Measurements from ENCODE around the gene PRPF6. TPM values are rescaled to one million over a fixed set of nuclear protein-coding genes. Genes with fewer than 3 reads are reported as not detected.

PRPF6 gene
- total and polyA plus RNA-seq, 2 of the 13 experiments (the other 11 are each of a cell fraction or from before 2014, with no cell fraction given) = 63.7 to 101 TPM

DNA sequence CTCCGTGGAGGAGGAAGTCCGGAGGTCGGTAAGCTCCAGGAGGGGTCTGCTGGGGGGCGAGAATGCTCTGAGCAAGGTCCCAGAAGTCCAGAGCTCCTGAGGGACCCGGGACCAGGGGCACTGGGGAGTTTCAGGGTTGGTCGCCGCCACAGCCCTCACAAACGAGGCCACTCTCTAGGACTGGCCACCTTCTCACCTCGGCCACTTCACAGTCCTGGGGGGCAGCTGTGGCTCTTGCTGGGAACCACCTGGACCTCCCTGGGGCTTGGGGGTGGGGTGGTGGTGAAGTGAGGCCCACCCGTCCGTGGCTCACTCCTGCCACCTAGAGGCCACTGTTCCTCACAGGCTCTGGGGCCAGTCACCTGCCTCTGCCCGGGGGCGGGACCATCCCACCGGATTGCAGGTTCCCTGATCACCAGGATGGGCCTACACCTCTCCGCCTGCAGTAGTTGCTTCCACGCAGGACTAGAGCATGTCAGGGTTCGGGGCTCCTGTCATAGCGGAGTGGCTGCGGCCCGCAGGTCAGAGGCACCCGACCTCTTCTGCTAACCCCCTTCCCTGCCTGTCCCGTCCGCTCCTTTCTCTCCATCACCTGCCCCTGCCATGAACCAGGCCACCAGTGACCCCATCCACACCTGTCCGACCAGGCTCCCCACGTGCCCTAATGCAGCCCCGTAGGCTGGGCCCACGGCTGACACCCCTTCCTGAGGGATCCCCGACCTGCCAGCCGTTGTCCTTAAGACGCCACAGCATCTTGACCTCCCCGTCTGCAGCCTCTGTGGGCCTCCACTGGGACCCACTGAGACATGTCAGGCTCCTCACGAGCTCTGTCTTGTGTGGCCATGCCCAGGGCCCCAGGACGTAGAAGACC lies 76.9 kb downstream of the PRPF6 start (continued):
- TF ChIP-seq MEIS1 (CRISPR knock-in tag; IDR thresholded peaks at IDR 0.05; ENCODE audit: borderline replicate concordance) = peak; percentile 5; the same call in 1 of the 2 replicates
- no peak for TF ChIP-seq ZNF431 (CRISPR knock-in tag; IDR thresholded peaks at IDR 0.05; ENCODE audit: borderline replicate concordance, low read depth)
- TF ChIP-seq TEAD2 (CRISPR knock-in tag; IDR thresholded peaks at IDR 0.05) = no peak
- TF ChIP-seq ZNF605 (CRISPR knock-in tag; IDR thresholded peaks at IDR 0.05) = no peak
- no peak for TF ChIP-seq REXO4 (CRISPR knock-in tag; IDR thresholded peaks at IDR 0.05; ENCODE audit: borderline replicate concordance)
- no peak; the same call in 1 of the 2 replicates for TF ChIP-seq DPF2 (CRISPR knock-in tag; IDR thresholded peaks at IDR 0.05; ENCODE audit: borderline replicate concordance, low read depth)
- TF ChIP-seq, protein P1, sequence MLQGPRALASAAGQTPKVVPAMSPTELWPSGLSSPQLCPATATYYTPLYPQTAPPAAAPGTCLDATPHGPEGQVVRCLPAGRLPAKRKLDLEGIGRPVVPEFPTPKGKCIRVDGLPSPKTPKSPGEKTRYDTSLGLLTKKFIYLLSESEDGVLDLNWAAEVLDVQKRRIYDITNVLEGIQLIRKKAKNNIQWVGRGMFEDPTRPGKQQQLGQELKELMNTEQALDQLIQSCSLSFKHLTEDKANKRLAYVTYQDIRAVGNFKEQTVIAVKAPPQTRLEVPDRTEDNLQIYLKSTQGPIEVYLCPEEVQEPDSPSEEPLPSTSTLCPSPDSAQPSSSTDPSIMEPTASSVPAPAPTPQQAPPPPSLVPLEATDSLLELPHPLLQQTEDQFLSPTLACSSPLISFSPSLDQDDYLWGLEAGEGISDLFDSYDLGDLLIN (CRISPR knock-in tag; IDR thresholded peaks at IDR 0.05; ENCODE audit: borderline replicate concordance) = 0 out of 2 replicates have a peak, but pooled peaks have one; percentile 86
- TF ChIP-seq ZNF614 (CRISPR knock-in tag; IDR thresholded peaks at IDR 0.05; ENCODE audit: borderline replicate concordance) = no peak
- TF ChIP-seq IKZF1 (IDR thresholded peaks at IDR 0.05) = no peak
- TF ChIP-seq ZNF329 (CRISPR knock-in tag; IDR thresholded peaks at IDR 0.05; ENCODE audit: low read depth) = no peak
- peak; percentile 69; the same call in 1 of the 2 replicates for TF ChIP-seq ZNF788 (CRISPR knock-in tag; IDR thresholded peaks at IDR 0.05; ENCODE audit: borderline replicate concordance)
- TF ChIP-seq, protein P2, sequence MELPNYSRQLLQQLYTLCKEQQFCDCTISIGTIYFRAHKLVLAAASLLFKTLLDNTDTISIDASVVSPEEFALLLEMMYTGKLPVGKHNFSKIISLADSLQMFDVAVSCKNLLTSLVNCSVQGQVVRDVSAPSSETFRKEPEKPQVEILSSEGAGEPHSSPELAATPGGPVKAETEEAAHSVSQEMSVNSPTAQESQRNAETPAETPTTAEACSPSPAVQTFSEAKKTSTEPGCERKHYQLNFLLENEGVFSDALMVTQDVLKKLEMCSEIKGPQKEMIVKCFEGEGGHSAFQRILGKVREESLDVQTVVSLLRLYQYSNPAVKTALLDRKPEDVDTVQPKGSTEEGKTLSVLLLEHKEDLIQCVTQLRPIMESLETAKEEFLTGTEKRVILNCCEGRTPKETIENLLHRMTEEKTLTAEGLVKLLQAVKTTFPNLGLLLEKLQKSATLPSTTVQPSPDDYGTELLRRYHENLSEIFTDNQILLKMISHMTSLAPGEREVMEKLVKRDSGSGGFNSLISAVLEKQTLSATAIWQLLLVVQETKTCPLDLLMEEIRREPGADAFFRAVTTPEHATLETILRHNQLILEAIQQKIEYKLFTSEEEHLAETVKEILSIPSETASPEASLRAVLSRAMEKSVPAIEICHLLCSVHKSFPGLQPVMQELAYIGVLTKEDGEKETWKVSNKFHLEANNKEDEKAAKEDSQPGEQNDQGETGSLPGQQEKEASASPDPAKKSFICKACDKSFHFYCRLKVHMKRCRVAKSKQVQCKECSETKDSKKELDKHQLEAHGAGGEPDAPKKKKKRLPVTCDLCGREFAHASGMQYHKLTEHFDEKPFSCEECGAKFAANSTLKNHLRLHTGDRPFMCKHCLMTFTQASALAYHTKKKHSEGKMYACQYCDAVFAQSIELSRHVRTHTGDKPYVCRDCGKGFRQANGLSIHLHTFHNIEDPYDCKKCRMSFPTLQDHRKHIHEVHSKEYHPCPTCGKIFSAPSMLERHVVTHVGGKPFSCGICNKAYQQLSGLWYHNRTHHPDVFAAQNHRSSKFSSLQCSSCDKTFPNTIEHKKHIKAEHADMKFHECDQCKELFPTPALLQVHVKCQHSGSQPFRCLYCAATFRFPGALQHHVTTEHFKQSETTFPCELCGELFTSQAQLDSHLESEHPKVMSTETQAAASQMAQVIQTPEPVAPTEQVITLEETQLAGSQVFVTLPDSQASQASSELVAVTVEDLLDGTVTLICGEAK (IDR thresholded peaks at IDR 0.05) = no peak
- TF ChIP-seq, protein P2 (CRISPR knock-in tag; IDR thresholded peaks at IDR 0.05) = no peak
- TF ChIP-seq ZNF678 (CRISPR knock-in tag; IDR thresholded peaks at IDR 0.05) = peak; percentile 51
- no peak; the same call in 1 of the 2 replicates for TF ChIP-seq ZNF34 (CRISPR knock-in tag; IDR thresholded peaks at IDR 0.05; ENCODE audit: borderline replicate concordance)
- TF ChIP-seq ZNF251 (CRISPR knock-in tag; IDR thresholded peaks at IDR 0.05) = 0 out of 2 replicates have a peak, but pooled peaks have one; percentile 4
- no peak for TF ChIP-seq RORA (CRISPR knock-in tag; IDR thresholded peaks at IDR 0.05)
- TF ChIP-seq FOXA1 (IDR thresholded peaks at IDR 0.05) = no peak
- no peak; the same call in 1 of the 2 replicates for TF ChIP-seq FOXA1 (CRISPR knock-in tag; IDR thresholded peaks at IDR 0.05)
- TF ChIP-seq ZNF124 (CRISPR knock-in tag; IDR thresholded peaks at IDR 0.05) = no peak
- no peak for TF ChIP-seq ZMYM2 (CRISPR knock-in tag; IDR thresholded peaks at IDR 0.05)

Measured in HepG2 (cell line).